HG03039 (cell line): Measurements from ENCODE around the gene DRD3.

Experiments
- ATAC-seq: cut with Tn5 transposase; IDR thresholded peaks from one replicate; pipeline ENCODE4 v1.9.1; 2021; ENCODE audit warnings: mild to moderate bottlenecking, moderate library complexity; ENCODE audit not compliant: unreplicated experiment

DRD3 gene

GRCh38 chr3:114178770-114179368 is at the start of gene DRD3:
Gene DRD3, minus strand, starts transcription at chr3:114179052. Its CDS starts 7,060 bp downstream, at chr3:114171992.
- ATAC-seq: no peak

GRCh38 chr3:114227076-114227475 is 48.2 kb upstream of the DRD3 start:
- no peak for ATAC-seq

- no peak for ATAC-seq
These were observed 47.5 kb upstream of the DRD3 start for GRCh38 chr3:114226313-114226712.

- peak; percentile 55 for ATAC-seq
These were observed 44.3 kb upstream of the DRD3 start for GRCh38 chr3:114223143-114223542.

GRCh38 chr3:114221881-114222264 is 43.0 kb upstream of the DRD3 start:
- ATAC-seq: no peak

GRCh38 chr3:114221165-114221880 is 42.5 kb upstream of the DRD3 start:
- no peak for ATAC-seq

- ATAC-seq: no peak
These were observed 40.9 kb upstream of the DRD3 start for GRCh38 chr3:114219741-114220140.

- no peak for ATAC-seq
These were observed 39.8 kb upstream of the DRD3 start for GRCh38 chr3:114218578-114219185.

- no peak for ATAC-seq
These were observed 39.2 kb upstream of the DRD3 start for GRCh38 chr3:114218006-114218405.

GRCh38 chr3:114217266-114217665 is 38.4 kb upstream of the DRD3 start:
- ATAC-seq: no peak

GRCh38 chr3:114216186-114216970 is 37.5 kb upstream of the DRD3 start:
- ATAC-seq: no peak

GRCh38 chr3:114214542-114215341 is 35.9 kb upstream of the DRD3 start:
- peak; percentile 10 for ATAC-seq

GRCh38 chr3:114213627-114214541 is 35.0 kb upstream of the DRD3 start:
- ATAC-seq: peak; percentile 79

GRCh38 chr3:114213292-114213626 is 34.4 kb upstream of the DRD3 start:
- ATAC-seq: no peak

GRCh38 chr3:114212646-114213045 is 33.8 kb upstream of the DRD3 start:
- ATAC-seq: no peak

GRCh38 chr3:114207768-114208167 is 28.9 kb upstream of the DRD3 start:
- peak; percentile 51 for ATAC-seq

- no peak for ATAC-seq
These were observed 27.5 kb upstream of the DRD3 start for GRCh38 chr3:114206342-114206741.

GRCh38 chr3:114205541-114205940 is 26.7 kb upstream of the DRD3 start:
- no peak for ATAC-seq

GRCh38 chr3:114194750-114195149 is 15.9 kb upstream of the DRD3 start:
- ATAC-seq: no peak

- ATAC-seq: no peak
These were observed 13.3 kb upstream of the DRD3 start for GRCh38 chr3:114192136-114192535.
